ENCODE results near the gene EIF5B.
"Not testable (repeated sequence)": the region's sequence is repeated elsewhere in the genome, so short reads cannot be mapped to it uniquely, and the experiment has no call there.

The EIF5B gene

DNA sequence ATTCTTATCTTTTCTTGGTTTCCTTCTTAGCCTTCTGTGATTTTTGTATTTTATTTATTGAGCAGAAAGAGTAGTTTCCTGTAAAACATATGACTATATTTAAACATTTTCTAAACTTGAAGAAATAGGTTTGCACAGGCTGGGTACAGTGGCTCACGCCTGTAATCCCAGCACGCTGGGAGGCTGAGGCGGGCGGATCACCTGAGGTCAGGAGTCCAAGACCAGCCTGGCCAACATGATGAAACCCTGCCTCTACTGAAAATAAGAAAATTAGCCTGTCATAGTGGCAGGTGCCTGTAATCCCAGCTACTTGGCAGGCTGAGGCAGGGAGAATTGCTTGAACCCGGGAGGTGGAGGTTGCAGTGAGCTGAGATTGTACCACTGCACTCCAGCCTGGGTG lies 31.7 kb downstream of the EIF5B start:
- not testable (repeated sequence) for DNase-seq

DNA sequence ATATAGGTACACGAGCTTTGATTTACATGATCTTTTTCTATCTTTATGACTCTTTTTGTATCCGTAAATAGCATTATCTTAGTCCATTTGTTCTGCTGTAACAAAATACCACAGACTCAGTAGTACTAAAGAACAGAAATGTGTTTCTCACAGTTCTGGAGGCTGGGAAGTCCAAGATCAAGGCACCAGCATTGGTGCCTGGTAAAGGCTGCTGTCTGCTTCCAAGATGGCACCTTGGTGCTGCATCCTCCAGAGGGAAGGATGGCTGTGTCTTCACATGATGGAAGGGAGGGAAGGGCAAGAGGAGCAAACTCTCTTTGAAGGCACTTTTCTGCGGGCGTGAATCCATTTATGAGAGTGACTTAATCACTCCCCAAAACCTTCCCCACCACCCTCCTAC lies 36.0 kb downstream of the EIF5B start:
- no peak for DNase-seq

DNA sequence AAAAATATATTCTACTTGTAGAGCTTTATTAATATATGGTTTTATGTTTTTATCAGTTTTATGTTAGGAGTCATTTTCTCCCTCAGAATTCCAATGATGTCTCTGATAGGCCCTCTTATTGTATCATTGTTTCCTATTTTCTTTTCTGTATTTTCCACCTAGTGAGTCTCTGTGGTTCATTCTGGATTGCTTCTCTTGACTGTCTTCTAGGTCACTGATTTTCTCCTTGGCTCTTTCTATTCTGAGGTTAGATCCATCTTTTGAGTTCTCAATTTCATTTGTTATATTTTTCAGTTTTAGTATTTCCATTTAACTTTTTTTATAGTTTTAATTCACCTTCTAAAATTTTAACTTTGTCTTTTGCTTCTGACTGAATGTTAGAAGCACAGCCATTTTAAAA lies 37.6 kb downstream of the EIF5B start:
- no peak for DNase-seq

DNA sequence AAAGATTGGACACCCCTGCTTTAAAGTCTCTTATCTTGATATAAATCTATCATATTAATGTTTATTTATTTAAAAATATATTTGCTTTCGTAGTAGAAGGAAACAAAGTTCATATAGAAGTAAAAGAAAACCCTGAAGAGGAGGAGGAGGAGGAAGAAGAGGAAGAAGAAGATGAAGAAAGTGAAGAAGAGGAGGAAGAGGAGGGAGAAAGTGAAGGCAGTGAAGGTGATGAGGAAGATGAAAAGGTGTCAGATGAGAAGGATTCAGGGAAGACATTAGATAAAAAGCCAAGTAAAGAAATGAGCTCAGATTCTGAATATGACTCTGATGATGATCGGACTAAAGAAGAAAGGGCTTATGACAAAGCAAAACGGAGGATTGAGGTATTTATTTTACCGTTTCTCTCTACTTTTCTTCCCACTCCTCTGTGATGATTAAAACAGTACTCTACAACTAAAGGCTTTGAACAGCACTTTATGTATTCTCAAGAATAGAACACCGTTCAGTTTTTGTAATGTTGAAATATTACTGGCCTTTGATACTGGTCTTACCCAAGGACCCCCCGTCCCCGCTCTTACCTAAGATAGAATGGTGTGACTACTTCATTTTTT lies 39.2 kb downstream of the EIF5B start:
- no peak for DNase-seq

DNA sequence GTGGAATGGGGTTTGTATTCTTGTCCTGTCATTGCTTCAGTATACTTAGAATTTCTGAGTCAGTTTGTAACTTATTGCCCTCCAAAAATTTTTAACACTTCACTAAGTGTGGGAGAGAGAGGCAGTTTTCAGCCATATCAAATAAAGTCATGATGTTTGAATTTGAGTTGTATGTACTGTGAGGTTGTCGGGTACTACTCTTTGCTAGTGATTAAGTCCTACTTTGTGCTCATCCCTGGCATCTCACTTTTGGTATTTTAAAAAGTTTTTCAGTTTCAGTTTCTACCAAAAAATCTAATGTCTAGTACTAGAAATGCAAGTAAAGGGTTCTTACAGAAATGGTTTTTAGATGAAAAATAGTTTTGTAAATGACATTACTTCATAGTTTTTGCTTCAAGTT lies 40.7 kb downstream of the EIF5B start:
- DNase-seq = no peak

DNA sequence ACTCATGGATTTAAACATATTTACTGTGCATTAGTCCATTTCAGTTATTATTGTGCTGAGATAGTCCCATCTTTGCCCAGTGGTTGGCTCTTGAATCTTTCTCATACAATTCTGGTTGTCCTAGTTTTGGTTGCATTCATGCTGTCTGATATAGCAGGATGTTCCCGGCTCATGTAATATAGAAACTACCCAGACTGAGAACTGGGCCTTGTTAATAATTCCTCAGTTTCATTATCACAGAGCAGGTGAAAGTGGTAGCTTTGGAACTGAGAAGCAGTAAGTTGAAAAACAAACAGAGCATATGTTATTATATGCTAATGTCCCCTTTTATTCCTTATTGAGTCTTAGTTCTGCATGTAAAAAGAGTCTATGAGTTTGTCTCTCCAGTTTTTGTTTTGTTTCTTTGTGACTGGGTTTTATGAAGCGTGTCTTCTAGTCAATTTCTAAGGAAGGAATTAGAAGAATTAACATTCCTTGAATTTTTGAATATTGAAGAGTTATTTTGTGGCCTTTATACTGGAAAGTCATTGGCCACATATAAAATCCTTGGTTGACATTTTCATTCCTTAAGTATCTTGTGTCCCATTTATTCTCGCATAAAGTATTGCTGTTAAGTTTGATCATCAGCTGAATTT lies 43.3 kb downstream of the EIF5B start:
- DNase-seq = no peak

DNA sequence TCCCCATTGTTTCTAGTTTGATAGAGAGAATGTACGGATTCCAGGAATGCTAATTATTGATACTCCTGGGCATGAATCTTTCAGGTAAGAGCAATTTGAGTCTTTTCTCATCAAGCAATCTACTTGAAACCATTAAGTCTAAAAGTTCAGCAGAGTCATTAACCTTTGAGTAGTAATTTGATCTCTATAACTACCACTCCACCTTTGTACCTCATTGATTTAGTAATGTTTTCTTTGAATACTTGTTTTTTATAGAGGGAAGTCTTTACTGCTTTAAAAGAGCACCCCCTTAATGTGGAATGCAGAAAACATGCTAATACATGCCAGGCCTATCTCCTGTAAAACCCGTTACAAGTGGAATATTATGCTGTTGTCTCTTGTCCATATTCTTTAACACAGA lies 45.0 kb downstream of the EIF5B start:
- no peak for DNase-seq

DNA sequence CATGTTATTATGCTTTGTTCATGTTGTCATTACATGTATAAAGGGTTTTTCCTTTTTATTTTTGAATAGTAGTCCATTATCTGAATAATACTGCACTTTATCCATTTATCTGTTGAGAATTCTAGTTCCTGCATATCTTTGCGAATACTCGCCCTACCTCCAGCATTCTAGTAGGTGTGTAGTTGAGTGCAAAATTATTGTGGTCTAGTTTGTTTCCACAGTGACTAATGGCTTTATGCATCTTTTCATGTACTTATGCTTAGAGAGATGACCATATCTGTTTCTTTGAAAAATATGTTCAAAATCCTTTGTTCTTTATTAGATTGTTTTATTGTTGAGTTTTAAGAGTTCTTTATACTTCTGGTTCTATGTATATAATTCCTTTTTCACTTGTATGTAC lies 48.8 kb downstream of the EIF5B start:
- DNase-seq = no peak

DNA sequence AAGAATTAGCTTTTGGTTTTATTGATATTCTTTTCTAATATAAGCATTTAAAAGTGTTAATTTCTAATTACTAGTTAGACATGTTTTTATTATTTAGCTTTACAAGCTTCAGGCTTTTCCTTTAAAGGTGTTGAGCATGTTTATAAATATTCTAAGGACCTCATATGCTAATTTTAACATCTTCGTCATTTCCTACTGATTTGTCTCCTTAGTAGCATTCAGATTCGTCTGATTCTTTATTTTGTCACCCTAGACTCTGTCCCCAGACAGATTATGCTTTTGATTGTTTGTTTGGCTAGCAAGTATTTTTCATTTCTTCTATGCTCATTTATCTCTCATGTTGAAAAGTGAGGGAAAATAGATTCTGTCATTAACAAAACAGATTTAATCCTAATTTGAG lies 51.7 kb downstream of the EIF5B start:
- no peak for DNase-seq

DNA sequence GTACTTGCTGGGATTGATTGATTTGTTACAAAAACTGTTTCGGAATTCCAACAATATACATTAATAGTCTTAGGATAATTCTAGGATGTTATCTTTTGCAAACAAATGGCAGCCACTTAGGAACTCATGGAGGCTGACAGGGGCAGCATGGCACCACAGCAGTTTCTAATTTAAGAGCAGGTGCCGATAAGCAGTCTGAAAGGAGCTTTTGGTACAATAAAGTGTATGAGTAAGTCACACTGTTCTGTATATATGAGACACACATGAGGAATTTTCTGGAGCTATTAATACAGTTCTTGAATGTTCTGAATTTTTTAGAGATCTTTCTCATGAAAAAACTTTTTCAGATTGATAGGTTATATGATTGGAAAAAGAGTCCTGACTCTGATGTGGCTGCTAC lies 52.2 kb downstream of the EIF5B start:
- DNase-seq = no peak

DNA sequence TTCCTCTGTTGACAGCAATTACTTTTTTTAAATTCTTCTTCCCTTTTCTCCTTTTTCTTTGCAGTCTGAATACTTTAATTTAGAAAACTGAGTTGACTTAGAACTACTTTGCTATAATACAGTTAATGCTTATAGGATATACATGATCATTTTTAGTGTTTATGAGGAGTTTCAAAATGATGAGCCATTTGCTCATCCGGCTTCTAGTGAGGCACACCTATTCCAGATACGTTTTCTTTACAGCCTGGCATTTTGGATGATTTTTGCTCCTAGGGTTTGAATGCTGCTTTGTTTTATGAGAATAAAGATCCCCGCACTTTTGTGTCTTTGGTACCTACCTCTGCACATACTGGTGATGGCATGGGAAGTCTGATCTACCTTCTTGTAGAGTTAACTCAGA lies 52.8 kb downstream of the EIF5B start:
- DNase-seq = no peak

DNA sequence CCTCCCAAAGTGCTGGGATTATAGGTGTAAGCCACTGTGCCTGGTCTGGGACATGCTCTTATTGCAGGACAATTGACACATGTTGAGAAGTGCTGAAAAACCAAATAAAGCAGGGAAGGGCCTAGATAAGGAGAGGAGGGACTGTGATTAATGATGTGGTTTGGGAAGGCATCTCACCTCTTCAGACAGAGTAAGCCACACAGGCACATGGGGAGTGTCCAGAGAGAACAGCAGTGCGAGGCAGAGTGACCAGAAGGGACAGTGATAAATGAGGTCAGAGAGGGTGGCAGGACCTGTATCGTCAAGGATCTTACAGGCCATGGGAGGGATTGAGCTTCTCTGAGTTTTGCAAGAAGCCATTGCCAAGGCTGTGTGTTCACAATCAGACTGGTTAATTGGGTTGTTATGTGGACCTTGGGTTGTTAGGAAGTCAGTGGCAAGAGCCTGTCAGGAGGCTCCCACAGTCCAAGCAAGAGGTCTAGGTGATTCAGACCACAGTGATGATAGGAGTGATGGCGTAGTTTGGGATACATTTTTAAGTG lies 58.5 kb downstream of the EIF5B start:
- DNase-seq = no peak

DNA sequence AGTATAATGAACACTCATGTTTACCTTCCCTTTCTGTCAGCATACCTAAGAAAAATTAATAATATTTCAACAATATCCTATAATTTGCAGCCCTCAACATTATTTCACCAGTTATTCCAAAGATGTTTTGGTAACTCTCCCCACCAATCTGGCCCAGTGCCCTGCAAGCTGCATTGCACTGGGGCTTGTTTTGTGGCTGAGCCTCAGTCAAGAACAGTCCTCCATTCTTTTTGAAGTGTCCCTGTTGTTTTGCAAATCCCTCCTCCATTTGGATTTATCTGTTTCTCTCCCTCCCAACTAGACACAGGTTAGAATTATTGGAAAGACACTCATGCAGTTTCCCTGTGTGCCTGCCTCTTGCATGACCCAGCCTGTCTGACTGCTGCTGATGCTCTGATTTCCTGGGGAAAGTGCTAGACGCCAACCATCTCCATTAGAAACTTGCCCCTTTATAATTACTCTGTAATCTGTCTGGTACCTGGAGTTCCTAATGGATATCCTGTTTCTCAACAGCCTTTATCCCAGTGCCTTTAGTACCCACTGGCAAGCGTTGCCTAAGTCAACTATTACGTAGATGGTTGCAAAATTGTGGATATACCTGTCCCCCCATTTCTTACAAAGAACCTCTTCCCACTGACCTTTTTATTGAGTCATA lies 60.2 kb downstream of the EIF5B start:
- DNase-seq = no peak

DNA sequence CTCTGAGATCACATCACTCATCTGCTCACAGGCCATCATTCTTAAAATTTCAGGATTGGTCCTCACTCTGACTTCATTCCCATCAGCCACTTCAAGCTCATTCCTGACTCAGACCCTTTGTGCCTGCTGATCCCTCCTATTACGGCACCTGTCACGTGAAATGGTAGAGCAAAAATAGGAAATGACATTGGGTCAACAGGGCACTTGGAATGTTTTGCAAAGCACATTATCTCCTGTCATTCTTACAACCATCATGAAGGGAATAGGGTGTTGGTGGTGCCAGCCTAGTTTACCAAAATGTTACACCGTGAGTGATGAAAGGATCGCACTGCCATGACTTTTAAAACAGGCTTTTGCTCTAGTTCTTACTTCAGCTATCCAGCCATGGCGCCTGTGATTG lies 61.1 kb downstream of the EIF5B start:
- no peak for DNase-seq

DNA sequence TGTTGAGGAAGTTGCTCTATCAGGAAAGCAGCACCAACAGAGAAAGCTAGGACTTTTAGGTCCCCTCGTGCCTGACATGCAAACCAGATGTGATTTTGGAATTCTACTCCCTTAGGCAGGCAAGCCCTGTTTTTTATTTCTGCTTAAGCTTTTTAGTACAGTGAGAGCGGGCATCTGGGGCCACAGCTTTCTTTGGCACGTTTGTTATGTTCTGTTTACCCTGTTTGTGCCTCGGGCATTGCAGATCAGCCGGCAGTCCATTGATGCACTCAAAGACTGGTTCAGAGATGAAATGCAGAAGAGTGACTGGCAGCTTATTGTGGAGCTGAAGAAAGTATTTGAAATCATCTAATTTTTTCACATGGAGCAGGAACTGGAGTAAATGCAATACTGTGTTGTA lies 61.9 kb downstream of the EIF5B start:
- DNase-seq = no peak

DNA sequence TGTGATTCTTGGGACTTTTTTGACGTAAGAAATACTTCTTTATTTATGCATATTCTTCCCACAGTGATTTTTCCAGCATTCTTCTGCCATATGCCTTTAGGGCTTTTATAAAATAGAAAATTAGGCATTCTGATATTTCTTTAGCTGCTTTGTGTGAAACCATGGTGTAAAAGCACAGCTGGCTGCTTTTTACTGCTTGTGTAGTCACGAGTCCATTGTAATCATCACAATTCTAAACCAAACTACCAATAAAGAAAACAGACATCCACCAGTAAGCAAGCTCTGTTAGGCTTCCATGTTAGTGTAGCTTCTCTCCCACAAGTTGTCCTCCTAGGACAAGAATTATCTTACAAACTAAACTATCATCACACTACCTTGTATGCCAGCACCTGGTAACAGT lies 62.6 kb downstream of the EIF5B start:
- no peak for DNase-seq

DNA sequence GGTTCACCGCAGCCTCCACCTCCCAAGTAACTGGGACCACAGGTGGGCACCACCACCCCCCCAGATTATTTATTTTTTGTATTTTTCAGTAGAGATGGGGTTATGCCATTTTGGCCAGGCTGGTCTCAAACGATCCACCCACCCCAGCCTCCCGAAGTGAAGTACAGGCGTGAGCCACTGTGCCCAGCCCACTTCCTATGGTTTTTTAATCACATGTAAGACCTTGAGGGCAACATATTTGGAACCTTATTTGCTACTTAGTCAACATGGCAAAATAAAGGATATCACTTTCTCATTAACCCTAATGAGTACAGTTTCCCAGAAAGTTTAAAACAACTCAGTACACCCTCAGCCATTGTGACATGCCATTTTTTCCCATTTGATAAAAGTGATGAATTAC lies 64.7 kb downstream of the EIF5B start:
- no peak for DNase-seq

DNA sequence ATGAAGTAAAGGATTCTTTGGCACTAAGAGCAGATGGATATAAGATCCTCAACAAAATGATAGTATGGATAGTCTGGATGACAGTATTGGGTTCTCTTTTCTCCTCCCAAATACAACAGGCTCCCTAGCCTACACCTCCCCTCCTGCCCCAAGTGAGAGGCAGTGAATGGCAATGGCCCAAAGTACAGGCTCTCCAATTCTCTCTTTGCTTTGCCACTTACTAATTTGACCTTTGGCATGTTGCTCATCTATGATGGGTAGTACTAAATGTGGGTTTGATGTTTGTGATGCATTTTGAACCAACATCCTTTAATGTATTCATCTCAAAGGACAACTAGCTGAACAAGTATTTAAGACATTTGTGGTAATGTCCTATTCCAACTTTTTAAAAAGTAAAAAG lies 65.9 kb downstream of the EIF5B start:
- no peak for DNase-seq

DNA sequence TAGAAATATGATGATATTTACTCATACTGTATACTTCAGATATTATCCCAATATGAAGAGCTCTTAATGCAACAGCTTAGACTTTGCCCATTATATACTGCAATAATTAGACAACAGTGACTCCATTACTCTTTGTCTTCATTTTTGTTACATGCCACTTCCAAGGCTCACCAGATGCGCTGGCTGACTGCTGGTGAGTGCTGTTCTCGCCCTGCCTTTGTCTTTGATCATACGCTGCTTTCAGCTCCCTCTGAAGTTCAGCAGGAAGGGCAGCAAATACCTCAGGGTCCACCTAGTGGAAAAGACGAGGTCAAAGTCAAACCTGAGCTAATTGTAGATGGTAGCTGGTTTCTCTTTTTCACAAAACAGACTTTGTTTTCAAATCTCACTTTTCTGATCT lies 66.3 kb downstream of the EIF5B start:
- no peak for DNase-seq

DNA sequence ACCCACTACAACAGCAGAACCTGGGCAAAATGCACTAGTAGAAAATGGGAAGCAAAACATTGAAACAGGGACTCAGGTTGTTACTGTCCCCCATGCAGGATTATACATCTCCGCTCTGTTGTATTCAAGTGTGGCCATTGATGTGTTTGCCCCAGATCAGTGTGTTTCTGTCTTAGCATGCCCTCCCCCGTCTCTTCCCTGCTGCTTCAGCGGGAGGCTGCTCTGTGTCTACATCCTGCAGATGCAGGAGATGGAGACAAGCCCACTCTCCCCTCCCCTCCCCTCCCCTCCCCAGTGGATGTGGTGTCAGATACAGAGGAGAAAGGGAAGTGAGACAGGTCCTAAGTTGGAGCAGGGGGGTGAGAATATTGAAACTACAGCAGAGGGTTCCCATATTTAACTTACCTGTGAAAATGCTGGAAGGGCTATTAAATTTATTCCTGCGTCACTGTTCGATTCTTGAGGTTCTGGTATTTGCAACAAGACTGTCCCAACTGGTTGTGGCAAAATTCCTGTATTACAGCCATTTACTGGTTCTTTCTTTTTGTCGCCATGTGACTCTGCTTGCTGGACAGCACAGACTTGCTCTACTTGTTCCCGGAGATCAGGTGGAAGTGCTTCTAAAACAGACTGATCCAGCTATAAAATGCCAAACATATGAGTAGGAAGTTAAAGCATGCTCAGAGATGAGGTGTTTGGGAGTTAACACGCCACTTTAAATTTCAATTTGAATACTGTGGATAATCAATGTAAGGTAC lies 67.0 kb downstream of the EIF5B start:
- DNase-seq = no peak

DNA sequence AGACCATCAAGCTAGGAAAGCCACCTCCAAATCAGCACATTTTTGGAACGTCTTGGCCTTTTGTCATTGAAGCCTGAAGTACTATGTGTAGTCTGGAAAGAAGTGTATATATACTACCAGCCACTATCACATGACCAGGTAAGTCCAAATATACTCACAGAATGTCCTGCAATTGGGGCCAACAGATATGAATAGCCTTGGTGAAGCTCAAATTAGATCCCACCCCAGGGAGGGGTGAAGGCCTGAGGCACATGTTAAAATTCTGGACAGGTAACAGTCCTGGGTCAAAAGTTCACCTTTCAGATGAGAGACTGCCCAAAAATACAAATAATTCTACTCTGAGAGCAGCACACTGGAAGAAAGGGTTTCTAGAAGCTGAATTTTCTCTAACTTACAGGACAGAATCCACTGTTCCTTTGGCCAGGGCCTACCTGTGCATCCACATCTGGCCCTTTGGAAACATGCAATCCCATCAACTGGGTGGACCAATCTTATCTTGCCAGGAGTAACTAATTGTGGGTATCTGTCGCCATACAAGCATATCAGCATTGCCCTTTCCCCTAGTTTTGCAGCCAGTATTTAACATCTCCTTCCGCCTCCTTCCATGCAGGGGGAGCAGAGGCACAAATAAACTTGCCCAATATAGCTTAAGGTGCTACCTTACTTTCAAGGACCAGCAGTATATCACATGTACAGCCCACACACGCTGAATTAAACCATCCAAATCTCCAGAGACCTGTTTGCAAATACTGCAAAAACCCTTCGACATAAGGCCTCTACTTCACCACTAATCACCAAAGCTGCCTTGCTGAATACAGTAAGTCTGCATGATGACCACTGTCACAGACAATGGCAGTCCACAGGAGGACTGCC lies 67.8 kb downstream of the EIF5B start:
- no peak for DNase-seq

DNA sequence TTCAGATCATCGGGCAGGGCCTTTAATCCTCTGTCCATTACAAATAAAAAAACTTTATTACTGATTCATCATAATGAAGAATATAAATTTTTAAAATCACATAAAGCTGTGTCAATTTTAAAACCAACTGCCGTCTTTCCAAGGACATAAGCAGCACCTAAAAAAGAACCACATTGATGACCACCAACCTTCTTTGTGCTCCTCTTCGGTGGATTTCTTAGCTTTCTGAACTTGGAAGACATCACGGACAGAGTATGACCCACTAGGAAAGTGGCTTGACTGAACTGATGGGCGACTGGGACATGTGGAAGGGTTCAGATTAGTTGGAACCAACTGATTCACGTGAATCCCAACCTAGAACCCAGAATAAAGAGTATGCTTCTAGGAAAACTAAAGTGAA lies 68.9 kb downstream of the EIF5B start:
- DNase-seq = no peak

DNA sequence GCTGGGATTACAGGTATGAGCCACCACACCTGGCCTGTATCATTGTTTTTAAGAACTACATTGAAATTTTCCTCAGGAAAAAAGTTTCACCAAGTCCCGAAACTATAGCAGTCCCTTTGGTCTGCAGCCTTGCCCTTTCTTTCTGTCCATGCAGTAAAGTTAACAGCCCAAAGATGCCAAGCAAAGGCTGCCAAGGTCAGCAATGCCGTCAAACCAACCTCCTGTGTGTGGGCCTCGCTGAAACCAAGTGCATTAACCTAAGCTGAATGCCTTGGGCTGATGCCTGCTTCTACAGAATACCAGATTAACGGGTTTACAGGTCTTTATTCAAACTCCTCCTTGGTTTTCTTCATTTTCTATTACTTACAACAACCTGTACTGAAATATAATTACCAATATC lies 73.1 kb downstream of the EIF5B start:
- DNase-seq = no peak
